GM19452 (cell line): Measurements from ENCODE around the gene CDH18.
"Not testable (repeated sequence)": the region's sequence is repeated elsewhere in the genome, so short reads cannot be mapped to it uniquely, and the experiment has no call there.

Experiments used
- ATAC-seq: cut with Tn5 transposase; IDR thresholded peaks from one replicate; pipeline ENCODE4 v1.9.1; 2021; ENCODE audit not compliant: unreplicated experiment

The CDH18 gene

DNA sequence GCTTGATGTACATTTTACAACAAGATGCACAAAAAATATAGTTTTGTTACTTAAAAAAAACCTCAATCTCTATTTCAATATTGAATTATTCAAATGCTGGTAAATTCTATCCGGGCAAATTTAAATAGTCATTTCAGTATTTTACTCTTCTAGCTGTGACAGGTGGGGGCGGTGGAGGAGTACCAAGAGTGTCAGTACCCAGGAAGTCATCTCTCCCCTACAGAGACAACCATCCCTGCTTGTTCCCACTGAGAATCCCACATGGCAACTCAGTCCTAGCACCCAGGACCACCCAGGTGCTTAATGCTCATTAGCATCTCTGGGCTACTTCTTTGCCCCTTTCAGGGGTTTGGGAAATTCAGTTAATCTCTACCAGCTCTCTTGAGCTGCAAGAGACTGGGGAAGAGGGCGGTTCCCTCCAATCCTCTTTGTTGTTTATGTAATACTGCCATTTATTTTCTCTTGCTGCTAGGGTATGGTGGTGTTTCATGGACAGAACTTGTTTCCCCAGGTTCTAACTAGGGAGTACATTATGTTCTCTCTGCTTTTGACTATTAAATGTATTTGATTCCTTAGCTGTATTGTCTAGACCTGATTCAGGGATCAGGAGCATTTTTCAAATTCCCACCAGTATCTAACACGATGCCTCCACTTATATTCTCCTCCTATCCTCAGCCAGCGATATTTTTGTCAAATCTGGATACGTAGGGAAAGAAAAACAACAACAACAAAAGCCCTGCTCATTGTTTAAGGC is 122.5 kb downstream of the CDH18 start:
- no peak for ATAC-seq

DNA sequence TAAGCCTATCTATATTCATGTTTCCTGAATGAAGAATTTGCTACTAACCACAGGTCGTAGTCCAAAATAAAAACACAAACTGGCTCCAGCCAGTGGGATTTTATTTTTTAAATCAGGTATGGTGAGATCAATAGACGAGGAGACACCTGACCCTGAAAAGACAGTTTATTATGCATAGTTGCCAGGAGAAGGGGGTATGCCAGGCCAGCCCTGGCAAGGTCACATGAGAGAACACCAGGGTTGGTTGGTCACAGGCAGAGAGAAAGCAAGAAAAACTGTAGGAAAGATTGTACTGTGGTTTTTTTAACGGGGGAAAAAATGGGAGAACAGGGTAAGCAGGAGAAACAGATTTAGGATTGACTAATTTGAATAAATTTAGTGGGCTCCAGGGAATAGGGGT is 125.3 kb downstream of the CDH18 start:
- no peak for ATAC-seq

DNA sequence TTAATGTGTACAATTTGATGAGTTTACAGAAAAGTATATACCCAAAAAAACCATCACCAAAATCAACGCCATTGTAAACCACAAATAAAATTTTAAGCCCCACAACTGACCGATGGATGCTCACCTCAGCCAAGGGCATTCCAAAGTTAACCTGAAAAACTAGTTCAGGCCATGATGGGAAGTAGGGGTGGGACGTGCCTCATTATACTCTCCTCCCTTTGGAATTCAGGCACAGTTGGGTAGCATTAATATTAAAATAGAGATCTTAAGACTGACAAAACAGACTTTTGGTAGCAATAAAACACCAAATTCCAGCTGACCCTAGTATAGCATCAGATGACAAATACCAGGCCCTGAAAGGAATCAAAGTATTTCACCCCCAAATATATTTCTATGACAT is 129.0 kb downstream of the CDH18 start:
- ATAC-seq = no peak

DNA sequence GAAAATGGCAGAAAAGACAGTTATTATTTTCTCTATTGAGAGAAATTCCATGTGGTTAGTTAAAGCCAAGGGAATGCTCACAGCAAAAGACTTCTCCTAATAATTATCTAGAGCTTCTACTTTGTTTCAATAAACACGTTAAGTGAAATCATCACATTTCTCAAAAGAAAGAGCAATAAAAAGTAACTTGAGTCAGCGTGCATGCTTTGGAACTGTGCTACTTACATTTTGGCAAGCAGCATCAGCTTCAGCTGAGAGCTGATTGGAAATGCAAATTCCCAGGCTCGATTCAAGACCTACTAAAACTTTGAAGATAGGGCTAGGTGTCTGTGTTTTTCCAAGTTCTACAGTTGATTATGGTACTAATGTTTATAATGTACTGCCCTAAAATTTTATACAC is 132.1 kb downstream of the CDH18 start:
- no peak for ATAC-seq

DNA sequence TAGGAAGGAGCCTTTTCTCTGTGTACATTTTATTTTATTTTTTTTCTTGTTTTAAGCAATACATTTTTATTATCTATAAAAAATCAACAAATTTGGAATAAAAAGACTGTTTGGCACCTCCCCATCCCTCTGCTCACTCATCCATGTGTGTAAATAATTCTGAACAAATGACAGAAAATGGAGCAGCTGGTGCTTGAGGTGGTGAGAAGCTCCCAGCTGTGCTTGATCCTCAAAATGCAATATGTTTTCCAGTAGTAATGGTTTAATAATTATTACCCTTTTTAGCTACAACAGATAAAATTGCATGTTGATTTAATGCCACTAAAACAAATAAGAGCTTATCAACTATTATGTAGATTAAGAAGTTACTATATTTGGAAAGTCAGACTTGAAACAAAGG is 132.5 kb downstream of the CDH18 start:
- no peak for ATAC-seq

DNA sequence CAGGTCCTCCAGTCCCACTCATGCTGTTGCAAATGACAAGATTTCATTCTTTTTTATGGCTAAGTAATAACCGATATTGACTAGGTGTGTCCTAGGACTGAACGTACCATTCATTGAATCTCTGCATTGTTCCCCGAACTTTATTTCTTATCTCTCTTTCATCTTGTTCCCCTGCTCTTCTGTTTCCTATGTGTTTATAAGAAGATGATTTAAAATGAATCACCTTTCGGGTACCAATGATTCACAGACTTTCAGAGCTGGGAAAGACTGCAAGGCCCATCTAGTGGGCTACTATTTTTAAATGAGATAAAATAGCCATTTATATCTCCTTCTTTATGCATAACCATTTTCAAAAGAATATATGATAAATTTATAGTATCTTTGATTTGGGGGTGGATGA is 133.0 kb downstream of the CDH18 start:
- no peak for ATAC-seq

DNA sequence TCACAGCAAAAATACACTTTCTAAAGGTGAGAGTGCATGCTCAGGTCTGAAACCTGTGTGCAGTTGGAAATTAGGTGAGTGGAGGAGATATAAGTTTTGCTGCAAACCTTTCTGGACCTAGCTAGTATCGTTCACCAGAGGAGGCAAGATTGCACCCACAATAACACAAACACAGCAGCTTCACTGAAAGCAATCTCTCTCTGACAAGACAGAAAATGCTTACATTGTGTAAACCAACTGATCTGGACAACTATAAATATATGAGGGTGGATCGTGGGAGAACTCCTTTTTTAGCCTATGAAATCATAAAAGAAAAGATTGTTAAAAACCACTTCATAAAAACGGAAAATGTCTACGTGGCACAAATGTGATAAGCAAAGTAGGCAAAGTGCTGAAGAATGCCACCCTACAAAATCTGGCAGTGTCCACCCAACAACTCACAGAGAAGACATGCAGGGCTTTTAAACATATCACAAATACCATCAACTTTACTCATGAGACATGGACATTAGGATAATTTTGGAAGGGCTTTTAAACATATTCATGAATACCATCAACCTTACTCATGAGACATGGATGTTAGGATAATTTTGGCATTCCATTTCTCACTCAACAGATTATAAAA is 134.3 kb downstream of the CDH18 start:
- ATAC-seq = no peak

DNA sequence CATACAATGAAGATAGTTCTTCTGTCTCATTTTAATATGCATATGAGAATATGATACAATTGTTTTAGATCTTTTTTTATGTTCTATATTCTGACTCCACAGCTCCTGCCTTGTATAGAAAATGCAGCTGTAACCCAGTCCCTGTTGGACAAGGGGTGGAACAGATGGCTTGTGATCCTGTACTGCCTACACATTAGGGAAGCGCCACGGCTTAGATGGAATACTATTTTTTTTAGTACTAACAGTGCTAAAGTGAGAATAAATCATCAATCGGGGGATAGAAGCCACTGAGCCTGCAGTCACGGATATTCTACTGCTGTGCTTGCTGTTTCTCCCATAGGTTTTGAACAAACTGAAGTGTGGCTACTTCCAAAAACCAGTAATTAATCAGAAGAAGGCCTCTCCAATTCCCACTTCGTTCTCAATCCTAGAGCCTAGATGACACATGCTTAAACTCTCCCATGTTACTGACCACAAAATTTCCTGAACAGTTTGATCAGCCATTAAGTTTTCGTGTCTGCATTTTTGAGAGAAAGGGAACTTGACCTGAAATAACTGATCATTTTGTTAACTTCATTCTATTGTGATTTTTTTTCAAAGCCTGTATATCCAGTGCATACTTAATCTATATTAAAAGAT is 150.3 kb downstream of the CDH18 start:
- no peak for ATAC-seq

DNA sequence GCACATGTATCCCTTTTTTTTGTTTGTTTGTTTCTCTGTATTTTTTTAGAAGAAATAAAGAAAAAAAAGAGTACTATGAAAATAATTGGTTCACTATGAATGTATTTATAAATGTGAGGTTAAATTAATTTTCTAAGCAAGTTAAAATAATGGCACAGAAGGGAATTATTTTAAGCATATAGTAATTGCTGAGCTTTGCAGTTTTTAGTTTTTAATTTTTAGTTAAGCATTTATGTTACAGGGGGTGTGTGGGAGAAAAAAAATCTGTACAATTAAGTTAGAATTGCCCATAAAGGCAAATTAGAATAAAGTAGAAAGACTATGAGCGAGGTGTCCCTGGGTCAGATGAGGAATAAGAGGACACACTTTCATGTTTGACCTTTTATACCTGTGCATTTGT is 152.6 kb downstream of the CDH18 start:
- ATAC-seq = no peak

DNA sequence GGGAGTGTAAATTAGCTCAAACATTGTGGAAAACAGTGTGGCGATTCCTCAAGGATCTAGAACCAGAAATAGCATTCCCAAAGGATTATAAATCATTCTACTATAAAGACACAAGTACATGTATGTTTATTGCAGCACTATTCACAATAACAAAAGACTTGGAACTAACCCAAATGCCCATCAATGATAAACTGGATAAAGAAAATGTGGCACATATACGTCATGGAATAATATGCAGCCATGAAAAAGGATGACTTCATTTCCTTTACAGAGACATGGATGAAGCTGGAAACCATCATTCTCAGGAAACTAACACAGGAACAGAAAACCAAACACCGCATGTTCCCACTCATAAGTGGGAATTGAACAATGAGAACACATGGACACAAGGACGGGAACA is 175.3 kb downstream of the CDH18 start:
- not testable (repeated sequence) for ATAC-seq

DNA sequence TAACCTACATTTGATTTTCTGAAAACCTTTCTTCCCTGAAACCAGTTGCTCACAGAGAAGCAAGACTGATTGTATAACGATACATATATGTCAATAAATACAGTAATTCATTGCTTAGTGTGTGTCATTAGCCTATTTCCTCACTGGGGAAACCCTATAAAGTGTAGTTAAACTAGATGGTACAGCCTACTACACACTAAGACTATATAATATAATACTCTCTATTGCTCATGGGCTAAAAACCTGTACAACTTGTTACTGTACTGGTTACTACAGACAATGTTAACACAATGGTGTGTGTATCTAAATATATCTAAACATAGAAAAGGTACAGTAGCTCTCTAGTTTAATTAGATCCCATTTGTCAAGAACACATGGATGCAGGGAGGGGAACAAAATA is 181.2 kb downstream of the CDH18 start:
- no peak for ATAC-seq

DNA sequence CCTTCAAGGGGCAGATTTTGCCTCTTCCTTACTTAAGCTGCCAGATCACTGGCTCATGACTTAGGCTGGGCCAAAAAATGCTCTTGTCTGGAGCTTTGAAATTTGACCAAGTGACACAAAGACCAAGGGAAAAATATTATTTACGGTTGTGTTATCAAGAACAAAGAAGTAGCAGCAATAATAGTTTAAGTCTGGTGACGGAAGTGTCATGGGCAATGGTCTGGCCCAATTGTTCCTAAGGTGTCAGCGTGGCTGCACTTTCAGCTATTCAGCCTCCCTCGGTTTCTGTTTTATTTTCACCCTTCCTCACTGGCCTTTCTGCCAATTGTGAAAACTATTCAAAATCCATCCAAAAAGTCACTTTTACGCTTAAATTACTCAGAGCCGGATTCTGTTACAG is 185.3 kb downstream of the CDH18 start:
- no peak for ATAC-seq

DNA sequence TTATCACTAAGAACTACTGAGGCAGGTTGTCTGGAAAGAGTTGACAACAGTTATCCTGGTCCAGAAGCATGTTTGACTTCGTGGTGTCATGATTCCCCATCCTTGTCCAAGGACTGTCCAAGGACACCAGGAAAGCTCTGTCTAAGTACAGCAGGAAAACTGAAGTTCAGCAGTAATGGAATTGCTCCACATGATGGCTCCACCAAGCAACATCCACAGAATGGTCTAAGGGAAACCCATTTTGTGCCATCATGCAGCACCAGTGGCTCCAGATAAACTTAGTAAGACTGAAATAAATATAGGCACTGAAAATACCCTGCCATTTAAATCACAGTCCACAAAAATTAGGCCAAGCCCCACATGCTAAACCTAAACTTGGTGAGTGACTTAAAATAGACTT is 192.8 kb downstream of the CDH18 start:
- no peak for ATAC-seq

DNA sequence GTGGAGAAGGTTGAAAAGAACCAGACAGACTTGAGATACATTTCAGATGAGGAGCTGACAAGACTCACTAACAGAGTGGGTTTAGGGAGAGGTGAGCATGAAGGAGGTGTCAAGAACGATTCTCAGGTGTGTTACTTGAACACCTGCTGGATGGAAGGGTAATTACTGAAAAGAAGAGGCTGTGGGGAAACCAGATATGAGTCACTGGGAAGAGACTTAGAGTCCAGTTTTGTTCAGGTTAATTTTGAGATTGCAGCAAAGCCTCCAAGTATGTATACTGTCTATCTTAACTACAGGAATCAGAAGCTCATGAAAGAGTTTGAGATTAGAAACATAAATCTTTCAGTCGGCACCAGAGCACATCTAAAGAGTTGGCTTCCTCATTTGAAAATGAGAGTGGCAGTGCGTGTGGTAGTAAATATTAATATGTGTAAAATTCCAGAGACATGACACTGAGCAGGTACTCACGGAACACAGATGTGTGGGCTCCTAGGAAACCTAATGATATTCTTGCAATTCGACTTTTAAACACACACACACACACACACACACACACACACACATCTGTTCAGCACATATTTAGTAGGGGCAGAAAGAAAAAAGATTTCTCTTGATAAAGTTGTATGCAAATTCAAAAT is 197.1 kb downstream of the CDH18 start:
- no peak for ATAC-seq

DNA sequence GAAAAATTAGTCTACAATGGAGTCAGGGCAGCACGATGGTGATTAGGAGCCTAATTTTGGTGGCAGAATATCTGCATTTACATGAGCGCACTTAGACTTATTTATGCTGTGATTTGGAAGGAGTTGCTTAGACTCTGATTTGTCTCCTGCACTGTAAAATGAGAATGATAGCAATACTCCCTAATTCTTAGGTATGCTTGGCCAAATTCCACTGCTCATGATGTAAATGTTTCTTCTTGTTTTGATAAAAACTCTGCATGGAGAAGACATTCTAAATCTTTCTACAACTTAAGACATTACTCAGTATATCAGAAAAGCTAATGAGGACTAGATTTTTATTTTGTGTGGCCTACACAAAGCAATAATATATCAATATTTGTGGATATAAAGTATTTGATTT is 205.4 kb downstream of the CDH18 start:
- ATAC-seq = no peak

DNA sequence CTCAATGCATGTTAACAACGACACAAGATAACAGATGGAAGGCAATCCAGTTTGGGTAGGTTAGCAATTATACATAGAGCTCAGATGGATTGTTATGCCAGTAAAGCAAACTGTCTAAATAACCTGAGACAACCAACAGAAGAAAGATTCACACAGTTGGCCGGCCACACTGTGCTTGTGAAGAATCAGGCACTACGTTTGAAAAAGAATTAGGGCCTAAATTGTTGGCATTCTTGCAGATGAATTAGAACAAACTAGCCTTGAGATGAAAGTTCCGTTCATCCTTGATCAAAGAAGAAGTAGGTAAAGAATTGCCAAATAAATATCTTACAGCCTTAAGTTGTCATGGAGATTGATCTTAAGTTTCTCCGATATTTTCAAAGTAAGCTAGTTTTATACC is 210.6 kb downstream of the CDH18 start:
- no peak for ATAC-seq

DNA sequence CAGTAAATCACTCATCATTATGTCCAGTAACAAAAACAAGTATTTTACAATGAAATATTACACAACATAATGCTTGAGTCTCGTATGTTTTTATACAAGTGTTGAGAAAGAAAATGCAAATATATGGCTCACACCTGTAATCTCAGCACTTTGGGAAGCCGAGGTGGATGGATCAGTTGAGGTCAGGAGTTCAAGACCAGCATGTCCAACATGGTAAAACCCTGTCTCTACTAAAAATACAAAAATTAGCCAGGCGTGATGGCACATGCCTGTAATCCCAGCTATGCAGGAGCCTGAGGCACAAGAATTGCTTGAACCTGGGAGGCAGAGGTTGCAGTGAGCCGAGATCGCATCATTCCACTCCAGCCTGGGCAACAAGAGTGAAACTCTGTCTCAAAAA is 211.1 kb downstream of the CDH18 start:
- ATAC-seq = not testable (repeated sequence)

DNA sequence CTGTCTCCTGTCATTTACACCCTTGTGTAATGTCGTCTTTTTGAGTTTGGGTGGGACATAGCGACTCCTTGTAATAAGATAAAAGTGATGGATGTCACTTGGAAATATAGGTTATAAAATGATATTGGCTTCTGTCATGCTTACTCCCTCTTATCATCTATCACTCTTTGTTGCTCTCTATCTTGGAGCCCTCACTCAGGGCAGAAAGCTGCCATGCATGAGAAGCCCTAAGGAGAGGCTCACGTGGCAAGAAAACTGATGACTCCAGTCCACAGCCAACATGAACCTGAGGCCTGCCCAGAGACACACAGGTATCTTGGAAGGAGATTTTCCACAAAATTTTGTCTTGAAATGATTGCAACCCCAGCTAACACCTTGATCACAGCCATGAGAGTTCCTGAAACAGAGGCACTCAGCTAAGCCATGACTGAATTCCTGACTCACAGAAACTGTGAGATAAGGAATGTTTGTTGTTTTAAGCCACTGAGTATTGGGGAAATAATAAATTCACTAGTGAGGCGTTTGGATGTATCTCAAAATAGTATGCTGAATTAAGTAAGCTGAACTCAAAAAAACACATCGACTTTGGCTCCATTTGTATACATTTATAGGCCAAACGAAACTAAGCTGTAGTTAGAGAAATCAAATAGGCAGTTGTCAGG is 216.7 kb downstream of the CDH18 start:
- no peak for ATAC-seq

DNA sequence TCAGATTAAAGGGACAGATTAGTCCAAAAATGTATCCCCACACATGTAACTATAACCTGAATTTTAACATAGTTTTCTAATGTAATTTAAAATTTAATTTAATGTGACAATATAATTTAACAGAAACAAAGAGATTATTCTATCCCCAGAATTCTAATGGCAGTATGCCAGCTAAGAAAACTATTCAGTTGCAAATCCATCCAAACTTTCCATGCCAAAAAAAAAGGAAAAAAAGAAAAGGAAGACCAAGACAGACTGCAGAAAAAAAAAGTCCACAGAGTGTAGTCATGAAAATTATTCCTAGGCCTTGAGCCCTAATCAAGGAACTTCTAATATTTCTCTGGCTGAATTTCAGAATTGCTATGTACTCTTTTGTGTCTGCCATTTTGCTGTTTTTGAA is 217.6 kb downstream of the CDH18 start:
- no peak for ATAC-seq

DNA sequence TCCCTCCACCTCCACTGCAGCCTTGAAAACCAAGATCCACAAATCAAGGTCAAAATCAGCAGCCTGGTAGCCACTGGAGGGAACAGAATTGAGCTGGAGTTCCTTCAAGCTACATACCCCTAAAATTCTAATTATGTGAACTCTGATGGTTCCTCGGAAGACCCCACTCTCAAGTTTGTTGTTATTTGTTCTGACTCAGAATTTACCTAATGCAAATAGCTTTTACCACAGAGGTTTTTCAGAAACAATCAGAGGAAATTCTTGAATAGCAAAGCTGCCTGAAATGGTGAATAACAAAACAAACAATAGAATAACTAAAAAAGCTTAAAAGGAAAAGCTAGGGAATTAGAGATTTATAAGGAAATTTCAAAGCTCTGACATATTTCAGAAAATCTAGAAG is 220.0 kb downstream of the CDH18 start:
- no peak for ATAC-seq

DNA sequence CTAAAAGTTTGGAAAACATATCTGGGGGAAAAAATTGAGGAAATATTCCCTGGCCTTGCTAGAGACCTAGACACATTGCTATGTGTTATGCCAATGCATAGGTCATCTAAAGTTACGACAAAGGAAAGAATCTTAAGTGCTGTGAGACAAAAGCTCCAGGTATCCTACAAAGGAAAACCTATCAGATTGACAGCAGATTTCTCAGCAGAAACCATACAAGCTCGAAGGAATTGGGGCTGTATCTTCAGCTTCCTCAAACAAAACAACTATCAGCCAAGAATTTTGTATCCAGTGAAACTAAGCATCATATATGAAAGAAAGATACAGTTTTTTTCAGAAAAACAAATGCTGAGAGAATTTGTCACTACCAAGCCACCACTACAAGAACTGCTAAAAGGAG is 234.4 kb downstream of the CDH18 start:
- no peak for ATAC-seq
